HUES48 (cell line): Measurements from ENCODE around the gene PLET1.

Experiments used
- H3K27ac ChIP-seq: one replicate; pipeline ENCODE4 v1.7.0; 2013; ENCODE audit warnings: low read depth, low read length, inconsistent platforms
- H3K27me3 ChIP-seq: 2 replicates; pipeline ENCODE4 v1.6.1; 2013; ENCODE audit warnings: mild to moderate bottlenecking, low read length; ENCODE audit not compliant: control insufficient read depth, insufficient read depth
- H3K36me3 ChIP-seq: 2 replicates; pipeline ENCODE4 v1.6.1; 2013; ENCODE audit warnings: low read length; ENCODE audit not compliant: control insufficient read depth, insufficient read depth
- H3K4me1 ChIP-seq: 2 replicates; pipeline ENCODE4 v1.6.1; 2013; ENCODE audit warnings: mild to moderate bottlenecking, low read length; ENCODE audit not compliant: control insufficient read depth, insufficient read depth
- H3K4me3 ChIP-seq: 2 replicates; pipeline ENCODE4 v1.5.1; 2013; ENCODE audit warnings: mild to moderate bottlenecking, low read depth, low read length
- H3K9ac ChIP-seq: 2 replicates; pipeline ENCODE4 v1.6.1; 2013; ENCODE audit warnings: mild to moderate bottlenecking, low read depth, low read length, moderate library complexity
- H3K9me3 ChIP-seq: 2 replicates; pipeline ENCODE4 v1.6.1; 2013; ENCODE audit warnings: low read length; ENCODE audit not compliant: control insufficient read depth, insufficient read depth

The PLET1 gene

DNA sequence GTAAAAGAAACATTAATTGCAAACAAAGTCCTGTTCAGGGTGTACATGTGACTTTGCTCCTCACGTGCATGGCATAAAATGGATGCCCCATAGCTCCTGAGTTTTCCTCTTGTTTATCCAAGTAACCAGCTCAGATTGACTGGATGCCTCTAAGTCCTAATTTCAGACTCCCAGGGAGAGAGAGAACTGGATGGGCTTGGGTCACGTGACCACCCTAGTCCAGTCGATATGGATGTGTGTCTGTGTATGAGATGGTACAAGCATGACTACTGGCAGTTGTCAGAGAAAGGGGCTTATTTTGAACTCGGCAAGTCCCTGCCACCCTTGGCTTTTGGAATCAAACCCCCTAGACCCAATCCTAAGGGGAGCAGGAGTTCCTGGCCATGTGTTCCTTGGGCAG lies 35.4 kb upstream of the PLET1 start:
- Histone ChIP-seq H3K9me3 (no peaks in the 10 kb centered on the region), H3K4me3 (no peak overlapping the region), H3K9ac (no peak overlapping the region), H3K27me3 (peaks cover 4% of the 10 kb centered on the region), H3K27ac (no peak overlapping the region), H3K36me3 (no peaks in the 10 kb centered on the region), H3K4me1 (peaks cover 7% of the 10 kb centered on the region; the same call in 1 of the 2 replicates)

DNA sequence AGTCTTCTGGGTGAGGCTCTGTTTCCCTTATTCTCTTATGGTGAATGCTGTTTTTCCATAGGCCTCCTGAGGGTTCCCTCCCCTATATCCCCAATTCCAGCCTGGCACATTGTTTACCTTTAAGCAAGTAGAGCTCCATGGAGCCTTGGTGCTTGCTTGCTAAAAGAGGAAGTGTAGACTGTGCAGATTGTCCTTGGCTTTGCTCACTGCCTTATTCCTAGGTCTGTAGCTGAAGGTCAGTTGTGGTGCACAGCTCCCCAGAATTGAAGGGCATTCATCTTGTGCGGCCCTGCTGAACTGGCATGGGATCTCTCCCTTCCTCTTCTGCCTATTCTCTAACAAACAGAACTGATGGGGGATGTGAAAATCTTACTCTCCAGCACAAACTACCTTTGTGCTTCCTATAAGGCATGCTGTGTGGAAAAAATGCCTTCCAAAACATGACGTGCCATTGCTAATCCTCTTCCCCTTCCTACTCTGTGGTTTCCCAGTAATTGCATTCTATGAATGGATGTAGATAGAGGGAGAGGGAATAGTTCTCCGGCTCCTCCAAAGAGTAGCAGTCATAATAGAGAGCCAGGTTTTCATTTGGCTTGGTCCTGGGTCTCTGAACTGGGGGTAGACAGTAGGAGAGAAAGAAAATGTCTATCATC lies 34.2 kb upstream of the PLET1 start:
- H3K4me1 ChIP-seq = peaks cover under 1% of the 10 kb centered on the region; the same call in 1 of the 2 replicates

GRCh38 chr11:112293614-112294013 lies 33.0 kb upstream of the PLET1 start:
- Histone ChIP-seq H3K9ac (no peak overlapping the region), H3K4me1 (no peaks in the 10 kb centered on the region; the same call in 1 of the 2 replicates), H3K36me3 (no peaks in the 10 kb centered on the region), H3K4me3 (no peak overlapping the region), H3K27me3 (peaks cover 15% of the 10 kb centered on the region), H3K9me3 (no peaks in the 10 kb centered on the region), H3K27ac (no peak overlapping the region)

More for the DNA sequence above, 34.2 kb upstream of the PLET1 start:
- Histone ChIP-seq H3K9me3 (no peaks in the 10 kb centered on the region), H3K27me3 (peaks cover 7% of the 10 kb centered on the region), H3K27ac (no peak overlapping the region), H3K9ac (no peak overlapping the region), H3K36me3 (no peaks in the 10 kb centered on the region), H3K4me3 (no peak overlapping the region)

DNA sequence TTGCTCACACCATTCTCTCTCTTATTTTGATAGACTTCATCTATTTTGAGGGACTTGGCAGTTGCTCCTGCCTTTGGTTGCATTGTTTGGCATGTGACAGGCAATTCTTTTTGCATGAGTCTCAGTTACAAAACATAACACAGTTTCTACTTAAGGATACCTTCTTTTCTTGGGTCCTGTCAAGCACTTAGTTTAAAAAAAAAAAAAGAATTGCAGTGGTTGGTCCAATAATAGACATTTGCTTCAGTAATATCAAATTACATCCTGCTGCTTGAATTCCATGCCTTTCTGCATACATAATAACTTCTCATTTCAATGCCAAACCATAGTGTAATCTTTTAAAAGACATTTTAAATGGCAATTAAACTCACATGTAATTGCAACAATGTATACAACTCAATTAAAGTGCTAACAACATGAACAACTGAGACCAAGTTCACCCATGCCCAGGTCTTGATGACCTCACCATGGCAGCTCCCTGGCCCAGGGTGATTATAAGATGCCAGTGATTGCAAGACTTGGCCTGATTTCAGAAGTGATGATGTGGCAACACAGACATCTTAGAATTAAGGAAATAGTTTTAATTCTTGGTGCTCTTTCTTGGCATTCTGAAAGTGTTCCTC lies 32.2 kb upstream of the PLET1 start:
- H3K4me3 ChIP-seq = no peak overlapping the region
- no peak overlapping the region for H3K27ac ChIP-seq

DNA sequence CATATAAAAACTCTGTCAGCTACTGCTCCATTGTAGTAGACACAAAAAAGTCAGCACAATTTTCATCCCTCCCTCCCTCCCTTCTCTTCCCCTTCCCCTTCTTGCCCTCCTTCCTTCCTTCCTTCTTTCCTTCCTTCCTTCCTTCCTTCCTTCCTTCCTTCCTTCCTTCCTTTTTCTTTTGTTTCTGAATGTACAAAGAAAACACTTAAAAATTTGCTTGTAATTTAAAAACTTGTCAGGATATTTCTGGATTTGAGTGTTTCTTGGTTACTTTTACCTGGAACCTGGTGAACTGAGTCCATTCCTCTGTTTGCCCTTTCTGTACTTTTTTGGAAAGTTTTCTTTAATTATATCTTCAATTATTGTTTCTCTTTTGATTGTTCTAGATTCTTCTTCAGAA lies 31.5 kb upstream of the PLET1 start:
- Histone ChIP-seq H3K36me3 (no peaks in the 10 kb centered on the region), H3K27ac (no peak overlapping the region), H3K27me3 (peaks cover 15% of the 10 kb centered on the region), H3K9me3 (no peaks in the 10 kb centered on the region), H3K4me1 (no peaks in the 10 kb centered on the region), H3K4me3 (no peak overlapping the region), H3K9ac (no peak overlapping the region)

More for the DNA sequence above, 32.2 kb upstream of the PLET1 start:
- Histone ChIP-seq H3K9me3 (no peaks in the 10 kb centered on the region), H3K4me1 (no peaks in the 10 kb centered on the region), H3K9ac (no peak overlapping the region), H3K36me3 (no peaks in the 10 kb centered on the region), H3K27me3 (peaks cover 15% of the 10 kb centered on the region)

DNA sequence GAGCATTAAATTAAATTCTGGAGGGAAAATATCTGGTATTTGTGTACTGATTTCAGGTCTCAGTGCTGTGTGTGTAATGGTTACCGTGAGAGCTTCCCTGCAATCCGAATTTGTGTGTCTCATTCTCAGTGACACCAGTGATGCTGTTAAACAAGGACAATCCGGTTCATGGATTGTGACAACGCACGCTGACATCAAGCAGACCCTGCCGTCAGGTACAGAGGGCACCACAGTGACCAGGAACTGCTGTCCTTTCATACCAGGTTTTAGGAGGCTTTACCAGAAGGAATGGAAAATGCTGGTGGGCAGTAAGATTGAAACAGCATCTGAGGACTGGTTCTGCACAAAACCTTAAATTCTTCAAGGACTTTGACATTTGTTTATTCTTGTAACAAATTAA lies 30.5 kb upstream of the PLET1 start:
- no peak overlapping the region for H3K27ac ChIP-seq
- H3K9ac ChIP-seq = no peak overlapping the region
- peaks cover 15% of the 10 kb centered on the region for H3K27me3 ChIP-seq
- no peaks in the 10 kb centered on the region for H3K9me3 ChIP-seq
- no peaks in the 10 kb centered on the region for H3K36me3 ChIP-seq
- H3K4me3 ChIP-seq = no peak overlapping the region
- H3K4me1 ChIP-seq = no peaks in the 10 kb centered on the region

- Histone ChIP-seq H3K9ac (no peak overlapping the region), H3K4me1 (no peaks in the 10 kb centered on the region)
These were observed 29.8 kb upstream of the PLET1 start for GRCh38 chr11:112290493-112290850.

GRCh38 chr11:112289588-112290492 lies 29.2 kb upstream of the PLET1 start:
- Histone ChIP-seq H3K27ac (no peak overlapping the region), H3K27me3 (peaks cover 15% of the 10 kb centered on the region), H3K36me3 (no peaks in the 10 kb centered on the region), H3K4me1 (no peaks in the 10 kb centered on the region), H3K9ac (no peak overlapping the region), H3K9me3 (no peaks in the 10 kb centered on the region), H3K4me3 (peak overlapping the region; percentile 85)

More at GRCh38 chr11:112290493-112290850, 29.8 kb upstream of the PLET1 start:
- Histone ChIP-seq H3K27me3 (peaks cover 15% of the 10 kb centered on the region), H3K4me3 (peak overlapping the region; percentile 85), H3K36me3 (no peaks in the 10 kb centered on the region), H3K9me3 (no peaks in the 10 kb centered on the region), H3K27ac (no peak overlapping the region)

GRCh38 chr11:112288021-112288420 lies 27.4 kb upstream of the PLET1 start:
- H3K4me3 ChIP-seq = no peak overlapping the region
- H3K36me3 ChIP-seq = no peaks in the 10 kb centered on the region

GRCh38 chr11:112285841-112286311 lies 25.2 kb upstream of the PLET1 start:
- no peaks in the 10 kb centered on the region for H3K36me3 ChIP-seq
- H3K9ac ChIP-seq = no peak overlapping the region
- H3K4me1 ChIP-seq = no peaks in the 10 kb centered on the region
- H3K27me3 ChIP-seq = peaks cover 10% of the 10 kb centered on the region
- no peak overlapping the region for H3K4me3 ChIP-seq
- H3K27ac ChIP-seq = no peak overlapping the region
- no peaks in the 10 kb centered on the region for H3K9me3 ChIP-seq

More at GRCh38 chr11:112288021-112288420, 27.4 kb upstream of the PLET1 start:
- H3K27me3 ChIP-seq = peaks cover 15% of the 10 kb centered on the region
- no peak overlapping the region for H3K9ac ChIP-seq
- no peaks in the 10 kb centered on the region for H3K9me3 ChIP-seq
- H3K4me1 ChIP-seq = no peaks in the 10 kb centered on the region
- no peak overlapping the region for H3K27ac ChIP-seq
